TTC549 (cell line): Measurements from ENCODE around the gene NIFK.
"Not testable (repeated sequence)": the region's sequence is repeated elsewhere in the genome, so short reads cannot be mapped to it uniquely, and the experiment has no call there.

ENCODE experiments used
- FAIRE-seq: peaks from 2 replicates; lab custom pipeline; 2012; peaks lifted over from hg19 to GRCh38; lab: Jason Lieb, UNC

NIFK gene

DNA sequence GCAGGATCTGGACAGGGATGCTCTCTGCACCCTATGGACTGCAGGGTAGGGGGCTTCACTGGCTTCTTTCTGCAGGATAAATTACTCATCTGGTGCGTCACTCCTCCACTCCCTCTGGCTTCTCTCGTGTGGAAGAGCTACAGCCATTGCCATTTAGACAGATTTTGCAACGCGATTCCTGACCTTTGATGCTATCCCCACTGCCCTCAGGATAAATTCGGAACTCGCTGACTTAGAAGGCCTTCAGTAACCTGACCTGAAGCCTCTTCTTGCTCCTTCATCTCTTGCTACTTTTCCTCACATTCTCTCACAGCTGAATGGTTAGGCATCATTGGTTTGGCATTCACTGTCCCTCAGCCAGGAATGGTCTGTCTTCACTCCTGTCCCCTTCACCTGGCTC lies 5.3 kb downstream of the NIFK start:
- no peak for FAIRE-seq

DNA sequence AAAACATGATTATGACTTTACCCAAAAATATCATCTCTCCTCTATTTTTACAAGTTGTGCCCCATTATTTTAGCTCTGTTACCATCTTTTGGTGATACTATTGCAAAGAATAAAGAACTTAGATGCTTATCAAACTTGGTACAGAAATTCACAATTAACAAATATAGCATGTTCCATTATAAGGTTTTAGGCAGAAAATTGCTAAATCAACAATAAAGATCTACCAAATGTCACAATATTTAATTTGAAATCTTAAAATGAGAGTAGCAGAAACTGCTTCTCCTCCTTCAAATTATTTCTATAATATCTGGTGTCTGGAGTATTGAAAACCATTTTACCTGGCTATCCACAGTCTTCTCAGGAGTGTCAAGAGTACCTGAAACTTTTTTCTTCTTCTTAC lies 8.7 kb downstream of the NIFK start:
- FAIRE-seq, result no peak

DNA sequence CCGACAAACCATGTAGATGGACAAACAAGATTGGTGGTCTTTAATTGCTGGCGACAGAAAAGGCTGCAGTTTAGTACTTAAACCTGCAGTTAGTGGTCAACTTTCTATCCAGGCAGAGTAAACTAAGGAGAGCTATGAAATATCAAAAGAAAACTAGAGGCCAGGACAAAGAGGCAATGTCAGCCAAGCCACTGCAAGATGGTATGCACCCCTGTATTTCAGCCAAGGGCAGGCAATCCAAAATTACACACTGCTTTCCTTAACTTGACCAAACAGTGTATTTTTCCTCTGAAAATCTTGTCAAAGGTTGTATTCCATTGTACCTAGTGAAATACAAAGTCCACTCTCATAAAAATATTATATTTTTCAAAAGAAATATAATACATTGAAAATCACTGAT lies 9.3 kb downstream of the NIFK start:
- no peak for FAIRE-seq

DNA sequence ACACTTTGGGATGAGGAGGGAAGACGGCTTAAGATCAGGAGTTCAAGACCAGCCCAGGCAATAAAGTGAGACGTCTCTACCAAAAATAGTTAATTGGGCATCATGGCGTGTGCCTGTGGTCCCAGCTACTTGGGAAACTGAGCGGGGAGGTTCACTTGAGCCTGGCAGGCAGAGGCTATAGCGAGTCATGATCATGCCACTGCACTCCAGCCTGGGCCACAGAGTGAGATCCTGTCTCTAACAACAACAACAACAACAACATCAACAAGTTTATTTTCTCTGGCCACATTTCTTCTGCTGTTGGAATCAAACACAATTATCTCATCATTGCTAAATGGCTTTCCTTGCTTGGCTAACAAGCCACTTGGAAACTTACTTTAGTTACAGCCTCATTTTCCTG lies 13.4 kb downstream of the NIFK start:
- no peak for FAIRE-seq

DNA sequence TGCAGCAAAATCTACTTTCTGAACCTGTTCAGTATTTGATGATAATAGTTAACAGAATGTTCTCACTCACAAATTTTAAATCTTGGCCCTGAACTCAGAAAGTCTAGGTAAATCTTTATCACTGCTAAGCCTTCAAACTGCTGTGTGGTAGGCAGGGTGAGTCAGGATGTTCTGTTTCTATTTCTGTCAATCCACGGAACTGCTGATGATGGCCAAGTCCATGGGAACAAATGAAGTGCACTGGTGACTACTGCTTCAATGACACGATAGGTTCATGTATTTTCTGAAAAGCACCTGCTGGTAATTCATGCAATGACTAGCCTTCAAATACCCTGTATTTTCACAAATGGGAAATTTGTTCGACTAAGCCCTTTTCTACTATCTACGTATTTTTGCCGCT lies 14.2 kb downstream of the NIFK start:
- no peak for FAIRE-seq

DNA sequence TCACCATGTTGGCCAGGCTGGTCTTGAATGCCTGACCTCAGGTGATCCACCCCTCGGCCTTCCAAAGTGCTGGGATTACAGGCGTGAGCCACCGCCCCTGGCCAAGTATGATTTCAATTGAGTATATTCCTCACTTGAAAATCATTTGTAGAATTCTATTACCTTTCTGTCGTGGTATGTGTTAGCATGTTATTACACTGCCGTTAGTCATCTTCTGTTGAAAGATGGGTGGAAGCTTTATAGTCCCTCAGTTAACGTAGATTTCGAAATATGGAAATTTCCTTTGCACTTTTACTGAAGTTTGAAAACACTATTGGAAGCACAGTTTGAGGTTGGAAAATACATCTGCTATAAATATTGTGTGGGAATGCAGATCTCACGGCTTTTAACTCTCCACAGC lies 14.7 kb downstream of the NIFK start:
- FAIRE-seq, result no peak

DNA sequence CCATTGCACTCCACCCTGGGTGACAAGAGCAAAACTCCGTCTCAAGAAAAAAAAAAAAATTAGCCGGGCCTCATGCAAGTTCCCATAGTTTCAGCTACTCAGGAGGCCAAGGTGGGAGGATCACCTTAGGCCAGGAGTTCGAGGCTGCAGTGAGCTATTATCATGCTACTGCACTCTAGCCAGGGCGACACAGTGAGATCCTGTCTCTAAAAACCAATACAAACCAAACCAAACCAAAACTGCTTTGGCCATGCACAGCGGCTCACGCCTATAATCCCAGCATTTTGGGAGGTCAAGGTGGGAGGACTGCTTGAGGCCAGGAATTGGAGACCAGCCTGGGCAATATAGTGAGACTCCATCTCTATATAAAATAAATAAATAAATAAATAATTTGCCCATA lies 19.1 kb downstream of the NIFK start:
- FAIRE-seq, result no peak

DNA sequence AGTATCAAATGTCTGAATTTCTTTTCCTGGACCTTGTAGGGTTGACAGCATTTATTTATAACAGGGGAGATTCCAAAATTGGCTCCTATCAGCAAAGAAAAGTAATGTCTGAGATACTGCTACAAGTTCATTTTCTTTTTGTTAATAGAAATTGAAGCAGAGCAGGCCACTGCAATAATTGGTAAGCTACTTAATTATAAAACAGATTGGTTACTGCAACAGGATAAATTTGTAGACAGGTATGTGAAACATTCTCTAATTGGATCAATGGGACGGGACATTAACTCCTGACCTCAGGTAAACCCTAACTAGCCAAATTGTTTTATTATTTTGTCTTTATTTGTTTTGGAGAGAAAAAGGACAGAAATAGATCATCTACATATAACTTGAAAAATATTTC lies 20.5 kb downstream of the NIFK start:
- no peak for FAIRE-seq

DNA sequence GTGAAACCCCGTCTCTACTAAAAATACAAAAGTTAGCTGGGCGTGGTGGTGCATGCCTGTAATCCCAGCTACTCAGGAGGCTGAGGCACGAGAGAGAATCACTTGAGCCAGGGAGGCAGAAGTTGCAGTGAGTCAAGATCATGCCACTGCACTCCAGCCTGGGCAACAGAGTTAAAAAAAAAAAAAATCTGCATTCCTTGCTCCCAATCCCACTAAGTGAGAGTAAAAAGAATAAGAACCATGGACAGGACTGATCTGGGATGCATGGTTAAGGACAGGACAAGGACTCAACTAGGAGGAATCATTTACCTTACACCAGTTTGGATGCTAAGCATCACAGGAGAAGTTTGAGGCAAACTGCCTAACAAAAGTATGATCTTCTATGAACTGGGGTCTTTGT lies 25.2 kb downstream of the NIFK start:
- not testable (repeated sequence) for FAIRE-seq

DNA sequence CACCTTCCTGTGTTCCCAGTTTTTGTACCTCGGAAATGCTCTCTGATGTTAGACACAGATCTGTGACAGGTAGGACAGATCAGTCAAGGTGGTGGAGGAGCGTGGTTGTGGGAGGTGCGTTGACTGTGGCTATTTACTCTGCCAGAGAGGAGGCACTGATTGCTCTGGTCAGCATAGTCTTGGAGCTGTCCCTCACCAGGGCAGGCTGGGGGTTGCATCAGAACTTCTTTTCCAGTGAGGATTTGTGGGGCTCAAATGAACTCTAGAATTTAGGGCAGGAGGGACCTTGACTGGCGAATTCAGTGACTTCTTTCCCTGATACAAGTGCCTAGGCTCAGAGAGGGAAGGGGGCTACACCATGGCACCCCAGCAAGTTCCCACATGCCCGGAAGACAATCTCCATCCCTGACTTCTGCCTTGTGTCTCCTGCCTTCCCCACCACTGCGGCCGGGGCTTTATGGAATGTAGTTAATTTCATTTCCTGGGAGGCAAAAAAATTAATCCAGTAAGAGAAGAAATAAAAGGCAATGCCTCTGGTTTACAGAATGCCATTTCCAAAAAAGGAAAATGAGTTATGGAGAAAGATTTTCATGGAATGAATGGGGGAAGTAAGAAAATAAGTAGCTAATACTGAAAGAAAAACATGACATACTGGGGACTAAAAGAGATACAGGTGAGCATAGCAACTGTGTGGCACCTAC lies 26.1 kb downstream of the NIFK start:
- FAIRE-seq, result no peak

DNA sequence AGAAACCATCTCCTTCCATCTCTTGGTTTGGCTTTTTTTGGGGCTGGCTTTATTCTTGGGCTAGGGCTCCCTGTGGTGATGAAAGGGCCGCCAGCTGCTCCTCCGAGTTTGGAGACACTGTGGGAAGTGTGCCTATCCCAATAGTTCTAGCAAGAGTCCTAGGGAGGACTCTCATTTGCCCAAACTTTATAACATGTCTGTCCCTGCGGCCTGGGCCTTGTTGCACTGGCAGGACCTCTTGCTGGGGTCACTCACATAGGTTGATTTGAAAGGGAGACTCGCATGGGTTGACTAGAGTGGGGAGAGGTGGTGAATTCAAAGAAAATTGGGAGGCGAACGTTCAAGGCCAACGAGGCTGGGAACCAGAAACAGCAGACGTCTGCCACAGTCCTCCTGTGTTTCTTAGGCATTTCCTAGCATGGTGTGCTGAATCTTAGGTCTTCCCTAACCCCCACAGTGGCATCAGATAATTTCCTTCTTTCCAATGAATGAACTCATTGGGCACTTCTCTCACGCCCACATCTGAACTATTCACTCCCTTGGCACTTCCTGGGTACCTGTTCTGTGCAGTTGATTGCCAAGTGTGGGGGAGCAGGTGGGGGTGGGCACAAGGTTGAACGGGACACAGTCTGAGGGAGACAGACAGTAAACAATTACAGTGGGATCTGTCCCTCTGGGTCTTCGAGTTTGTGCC lies 26.8 kb downstream of the NIFK start:
- no peak for FAIRE-seq

DNA sequence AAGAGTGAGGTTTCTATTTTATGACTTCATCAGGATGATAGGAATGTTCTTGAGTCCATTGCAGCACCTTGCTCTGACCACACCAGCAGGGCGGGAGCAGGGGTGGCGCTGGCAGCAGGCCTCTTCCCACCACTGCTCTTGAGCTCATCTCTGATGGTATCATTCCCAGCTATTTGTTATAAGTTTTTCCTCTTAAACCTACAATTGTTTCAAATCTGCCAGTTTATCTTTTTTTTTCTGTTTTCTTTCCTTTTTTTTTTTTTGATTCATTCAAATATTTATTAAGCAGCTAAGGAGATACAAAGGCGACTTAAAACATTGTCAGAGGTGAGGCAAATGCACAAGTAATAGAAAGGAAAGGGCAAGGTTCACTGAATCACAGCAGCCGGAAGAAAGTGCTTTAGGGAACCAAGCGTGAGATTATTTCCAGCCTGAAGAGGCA lies 28.7 kb downstream of the NIFK start:
- no peak for FAIRE-seq

DNA sequence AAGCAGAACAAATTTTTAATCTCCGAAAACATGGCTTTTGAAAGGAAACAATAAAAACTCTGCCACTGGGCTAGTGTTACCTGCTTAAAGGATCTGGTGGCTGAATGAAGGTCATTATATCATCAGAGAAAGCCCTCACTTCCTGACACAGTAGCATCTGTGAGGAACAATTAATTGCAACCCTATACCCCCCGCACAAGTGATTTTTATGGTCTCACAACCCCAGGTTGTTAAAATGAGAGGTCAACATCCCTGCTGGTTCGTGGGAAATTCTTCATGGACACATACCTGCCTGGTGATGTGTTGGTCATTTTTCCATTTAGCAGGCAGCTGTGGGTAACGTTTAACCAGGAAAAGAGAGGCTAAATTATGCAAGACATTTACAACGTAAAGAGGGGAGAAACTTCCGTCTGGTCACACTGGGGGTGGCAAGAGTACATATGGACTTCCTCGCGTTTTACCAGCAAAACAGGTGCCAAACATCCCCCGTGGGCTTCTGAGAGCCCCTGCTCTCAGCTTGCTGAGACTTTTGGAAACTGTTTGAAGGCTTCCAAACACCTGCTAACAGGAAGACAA lies 29.2 kb downstream of the NIFK start:
- FAIRE-seq, result no peak

DNA sequence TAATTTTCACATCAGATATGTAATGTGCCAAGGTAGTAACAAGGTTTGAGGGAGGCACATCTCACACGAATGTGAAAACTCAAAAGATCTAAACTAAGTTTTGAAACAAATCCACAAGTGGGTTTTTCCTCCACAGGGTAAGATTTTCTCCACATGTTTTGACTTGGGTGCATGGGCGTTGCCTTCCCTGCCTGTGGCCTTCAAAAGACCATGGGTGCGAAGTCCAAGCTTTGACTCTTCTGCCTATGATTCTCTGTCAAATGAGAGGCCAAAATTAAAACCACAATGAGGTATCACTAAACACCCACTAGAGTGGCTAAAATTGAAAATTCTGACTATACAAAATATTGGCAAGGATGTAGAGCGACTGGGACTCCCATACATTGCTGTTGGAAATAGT lies 30.7 kb downstream of the NIFK start:
- FAIRE-seq, result no peak

DNA sequence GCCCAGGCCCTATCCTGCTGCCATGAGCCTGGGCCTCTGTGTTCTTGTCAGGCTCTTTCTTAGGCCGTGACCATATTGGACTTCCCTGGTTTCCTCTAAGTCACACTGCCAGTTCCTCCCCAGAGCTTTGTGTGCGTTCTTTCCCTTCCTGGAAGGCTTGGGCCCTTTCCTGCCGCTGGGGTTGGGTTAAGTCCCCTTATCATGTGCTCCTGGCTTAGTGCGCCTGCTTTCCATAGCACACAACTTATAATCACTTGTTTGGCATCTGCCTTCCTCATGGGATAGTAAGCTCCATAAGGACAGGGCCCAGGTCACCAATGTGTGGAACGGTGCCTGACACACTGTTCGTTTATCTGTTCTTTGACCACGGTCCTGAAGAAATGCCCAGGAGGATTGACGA lies 31.3 kb downstream of the NIFK start:
- FAIRE-seq, result no peak

DNA sequence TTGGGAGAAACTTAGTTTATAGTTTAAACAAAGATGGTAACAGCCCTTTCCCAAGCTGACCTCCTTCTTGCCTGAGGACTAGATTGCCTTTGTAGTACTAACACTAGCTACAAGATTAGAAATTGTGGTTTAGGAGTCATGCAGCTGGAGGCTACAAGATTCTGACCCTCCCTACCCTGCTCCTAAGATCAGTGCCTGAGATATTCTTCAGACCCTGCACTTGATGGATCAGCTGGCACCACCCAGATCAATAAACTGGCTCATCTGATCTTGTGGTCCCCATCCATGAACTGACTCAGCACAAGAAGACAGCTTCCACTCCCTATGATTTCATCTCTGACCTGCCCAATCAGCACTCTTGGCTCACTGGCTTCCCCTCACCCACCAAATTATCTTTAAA lies 34.9 kb downstream of the NIFK start:
- not testable (repeated sequence) for FAIRE-seq

DNA sequence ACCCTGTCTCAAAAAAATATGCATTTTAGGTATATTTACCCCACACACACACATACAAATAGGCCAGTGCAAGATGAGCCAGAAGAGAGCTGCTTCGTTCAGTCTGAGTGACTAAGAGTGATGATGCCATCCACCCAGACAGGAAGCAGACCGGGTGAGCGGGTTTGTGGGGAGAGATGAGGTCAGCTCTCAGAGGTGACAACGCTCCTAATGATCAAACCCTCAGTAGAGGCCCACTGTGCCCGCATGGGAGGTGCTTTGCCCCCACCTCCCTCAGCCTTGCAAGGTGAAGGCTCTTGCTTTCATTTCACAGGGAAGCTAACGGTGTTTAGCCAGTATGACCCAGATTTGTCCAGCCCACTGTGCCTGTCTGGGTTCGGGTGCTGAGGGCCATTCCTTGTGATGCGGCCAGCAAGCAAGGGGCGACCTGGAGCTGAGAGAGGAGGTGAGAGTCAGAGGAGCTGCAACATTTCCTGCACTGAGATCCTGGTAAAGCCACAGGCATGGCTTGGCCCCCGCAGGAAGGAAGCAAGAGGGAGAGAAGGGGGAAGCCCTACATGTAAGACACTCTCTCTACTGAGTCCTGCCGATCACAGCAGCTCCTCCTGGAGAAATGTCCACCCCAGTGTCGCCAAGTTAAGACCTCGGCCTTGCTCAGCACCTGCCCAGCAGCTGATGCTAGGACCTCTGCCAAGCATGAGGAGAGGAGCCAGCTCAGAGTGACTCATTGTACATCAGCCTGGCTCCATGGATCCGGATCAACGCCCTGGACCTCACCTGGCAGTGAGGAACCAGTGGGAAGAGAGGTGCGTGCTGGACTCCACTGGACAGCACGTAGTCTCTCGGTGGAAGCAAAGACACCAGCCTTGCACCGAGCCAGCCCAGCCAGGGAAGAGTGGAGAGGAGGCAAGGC lies 37.0 kb downstream of the NIFK start:
- no peak for FAIRE-seq

DNA sequence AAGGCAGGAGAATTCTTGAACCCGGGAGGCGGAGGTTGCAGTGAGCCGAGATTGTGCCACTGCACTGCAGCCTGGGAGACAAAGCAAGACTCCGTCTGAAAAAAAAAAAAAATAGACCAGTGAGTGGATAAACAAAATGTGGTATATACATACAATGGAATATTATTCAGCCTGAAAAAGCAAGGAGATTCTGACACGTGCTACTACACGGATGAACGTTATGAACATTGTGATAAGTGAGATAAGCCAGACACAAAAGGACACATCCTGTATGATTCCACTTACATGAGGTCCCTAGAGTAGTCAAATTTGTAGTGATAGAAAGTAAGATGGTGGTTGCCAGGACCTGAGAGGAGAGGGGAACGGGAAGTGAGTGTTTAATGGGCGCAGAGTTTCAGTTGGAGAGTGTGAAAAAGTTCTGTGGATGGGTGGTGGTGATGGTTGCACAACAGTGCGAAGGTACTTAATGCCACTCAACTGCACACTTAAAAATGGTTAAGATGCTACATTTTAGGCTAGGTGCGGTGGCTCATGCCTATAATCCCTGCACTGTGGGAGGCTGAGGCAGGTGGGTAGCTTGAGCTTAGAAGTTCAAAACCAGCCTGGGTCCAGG lies 38.3 kb downstream of the NIFK start:
- FAIRE-seq, result no peak

DNA sequence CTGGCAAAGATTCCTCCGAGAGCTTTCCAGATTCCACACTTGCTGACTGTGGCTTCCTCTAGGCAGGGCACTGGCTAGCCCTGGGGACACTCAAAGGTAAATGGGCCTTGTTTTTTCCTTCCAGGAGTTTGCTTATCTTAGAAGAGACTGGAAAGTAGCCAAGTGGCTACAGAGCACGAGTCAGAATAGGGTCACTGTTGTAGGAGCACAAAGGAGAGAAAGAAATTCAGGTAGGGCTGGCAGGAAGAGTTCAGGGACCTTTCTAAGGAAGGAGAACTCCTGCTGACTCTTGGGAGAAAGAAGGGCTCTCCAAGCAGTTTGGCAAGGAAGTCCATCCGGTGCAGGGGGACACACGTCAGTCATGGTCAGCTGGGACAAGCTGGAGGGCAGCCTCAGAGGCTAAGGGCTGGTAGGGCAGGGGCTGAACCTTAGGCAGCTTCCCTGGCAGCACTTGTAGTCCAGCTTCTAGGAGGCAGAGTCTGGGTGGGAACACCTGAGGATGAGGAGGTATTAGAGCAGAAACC lies 39.5 kb downstream of the NIFK start:
- FAIRE-seq, result no peak

DNA sequence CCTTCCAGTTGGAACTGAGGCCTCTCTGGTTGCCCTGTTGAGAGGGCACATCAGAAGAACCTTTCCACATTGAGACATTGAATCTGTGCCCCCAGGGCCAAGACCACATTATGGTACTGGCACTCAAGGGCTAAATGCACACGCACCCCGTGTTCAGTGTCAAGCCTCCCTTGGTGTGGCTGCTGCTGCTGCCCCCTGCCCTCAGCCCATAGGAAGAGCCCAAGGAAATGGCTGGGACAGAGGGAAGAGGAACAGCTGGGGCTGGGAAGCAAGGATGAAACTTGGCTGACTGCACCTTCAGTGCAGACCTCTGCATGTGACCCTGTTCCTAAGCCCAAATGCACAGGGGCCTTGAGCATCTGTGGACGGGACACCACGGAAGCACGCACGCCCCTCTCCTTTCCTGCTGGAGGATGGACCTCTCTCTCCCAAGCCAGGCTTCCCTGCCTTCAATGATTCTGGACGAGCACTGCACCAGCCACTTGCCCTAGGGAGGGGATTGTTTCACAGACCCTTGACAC lies 40.2 kb downstream of the NIFK start:
- FAIRE-seq, result no peak

DNA sequence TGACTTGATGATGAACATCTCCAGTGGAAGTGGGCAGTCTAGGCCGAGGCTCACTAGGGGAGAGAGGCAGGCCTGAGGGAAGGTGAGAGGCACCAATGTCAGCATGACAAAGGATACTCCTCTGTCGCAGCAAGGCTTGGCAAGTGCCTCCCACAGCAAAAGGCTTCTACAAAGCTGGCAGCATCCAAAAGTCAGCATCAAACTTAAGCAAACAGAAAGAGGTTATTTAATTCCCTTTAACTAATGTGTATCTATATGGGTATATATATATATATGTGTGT lies 41.6 kb downstream of the NIFK start:
- FAIRE-seq, result no peak
